Erythroblast (primary cell): ENCODE measurements around the gene ZNF428.
A peak's percentile ranks its signal among the peaks of the same experiment; 100 is the strongest.
"Not testable (repeated sequence)": the region's sequence is repeated elsewhere in the genome, so short reads cannot be mapped to it uniquely, and the experiment has no call there.

Experiments used
- DNase-seq, 2 experiments: peaks; one replicate each; lab custom pipeline; 2025; lab: John Stamatoyannopoulos, UW
- GATA1 ChIP-seq: IDR thresholded peaks from 2 replicates; pipeline ENCODE4 v1.6.1; 2011; ENCODE audit warnings: low read depth, mild to moderate bottlenecking, control low read depth, low read length, moderate library complexity
- POLR2A ChIP-seq: IDR thresholded peaks from 2 replicates; pipeline ENCODE4 v1.6.1; 2011; ENCODE audit warnings: mild to moderate bottlenecking, low read length

Gene ZNF428, protein sequence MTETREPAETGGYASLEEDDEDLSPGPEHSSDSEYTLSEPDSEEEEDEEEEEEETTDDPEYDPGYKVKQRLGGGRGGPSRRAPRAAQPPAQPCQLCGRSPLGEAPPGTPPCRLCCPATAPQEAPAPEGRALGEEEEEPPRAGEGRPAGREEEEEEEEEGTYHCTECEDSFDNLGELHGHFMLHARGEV

DNA sequence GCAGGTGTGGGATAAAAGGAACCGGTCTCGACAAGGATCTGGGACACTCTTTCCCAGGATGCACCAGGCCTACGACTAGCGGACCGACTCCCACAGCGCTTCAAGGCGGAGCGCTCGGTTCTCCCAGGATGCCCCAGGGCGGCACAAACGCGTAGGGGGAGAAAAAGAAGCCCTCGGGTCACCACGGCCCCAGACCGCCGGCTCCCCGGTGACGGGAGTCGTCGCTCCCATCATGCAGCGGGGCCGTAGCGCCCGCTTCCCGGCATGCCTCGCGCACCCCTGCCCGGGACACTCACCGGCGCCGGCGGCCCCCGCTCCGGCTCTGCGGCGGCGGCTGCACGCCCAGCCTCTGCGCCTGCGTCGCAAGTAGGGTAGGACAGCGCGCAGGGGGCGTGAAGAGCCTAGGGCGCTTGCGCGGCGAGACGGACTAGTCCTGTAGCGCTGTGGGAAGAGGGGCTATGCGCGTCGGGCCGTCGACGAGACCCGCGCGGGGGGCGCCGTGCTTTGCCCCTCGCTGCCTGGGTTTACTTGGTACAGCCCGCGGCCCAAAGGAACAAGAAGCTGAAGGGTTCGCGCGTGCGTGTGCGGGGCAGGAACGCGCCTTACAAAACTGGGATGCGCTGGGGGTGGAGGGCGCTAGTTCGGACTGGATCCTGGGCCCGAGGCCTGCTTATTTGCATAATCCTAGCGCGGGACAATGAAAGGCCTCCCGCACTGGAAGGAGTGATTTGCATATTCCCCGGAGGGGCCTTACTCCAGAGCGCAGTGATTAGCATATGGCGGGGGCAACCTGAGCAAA lies at the start of gene ZNF428:
ZNF428 (minus strand) TSS at position 368 of the 799 bp plus-strand sequence. CDS start 5,325 bp downstream, outside the sequence.
- DNase-seq = peak; percentile 92 to 94
- TF ChIP-seq POLR2A (peak; percentile 97), GATA1 (no peak)

DNA sequence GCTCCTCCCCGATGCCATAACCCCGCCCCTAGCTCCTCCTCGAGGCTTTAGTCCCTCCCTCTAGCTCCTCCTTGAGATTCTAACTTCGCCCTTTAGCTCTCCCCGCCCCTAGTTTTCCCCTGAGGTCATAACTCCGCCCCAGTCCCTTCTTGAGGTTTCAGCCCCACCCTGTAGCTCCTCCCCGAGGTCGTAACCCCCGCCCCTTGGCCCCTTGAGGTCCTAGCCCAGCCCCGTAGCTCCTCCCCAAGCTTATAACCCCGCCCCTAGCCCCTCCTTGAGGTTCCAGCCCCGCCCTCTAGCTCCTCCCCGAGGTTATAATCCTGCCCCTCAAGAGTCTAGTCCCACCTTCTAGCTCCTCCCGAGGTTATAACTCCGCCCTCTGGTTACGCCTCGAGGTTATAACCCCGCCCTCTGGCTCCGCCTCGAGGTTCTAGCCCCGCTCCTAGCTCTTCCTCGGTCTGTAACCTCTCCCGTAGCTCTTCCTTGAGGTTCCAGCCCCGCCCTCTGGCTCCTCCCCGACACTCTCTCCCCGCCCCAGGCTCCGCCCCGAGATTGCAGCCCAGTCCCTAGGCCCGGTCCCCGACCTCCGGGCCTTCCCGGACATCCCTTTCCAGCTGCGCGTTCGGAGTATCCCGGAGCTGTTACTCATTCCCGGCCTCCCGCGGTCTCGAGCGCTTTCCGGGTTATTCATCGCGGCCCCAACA lies 49.1 kb upstream of the ZNF428 start:
- no peak for TF ChIP-seq GATA1
- no peak for TF ChIP-seq POLR2A
- peak; percentile 99 to 100 for DNase-seq

DNA sequence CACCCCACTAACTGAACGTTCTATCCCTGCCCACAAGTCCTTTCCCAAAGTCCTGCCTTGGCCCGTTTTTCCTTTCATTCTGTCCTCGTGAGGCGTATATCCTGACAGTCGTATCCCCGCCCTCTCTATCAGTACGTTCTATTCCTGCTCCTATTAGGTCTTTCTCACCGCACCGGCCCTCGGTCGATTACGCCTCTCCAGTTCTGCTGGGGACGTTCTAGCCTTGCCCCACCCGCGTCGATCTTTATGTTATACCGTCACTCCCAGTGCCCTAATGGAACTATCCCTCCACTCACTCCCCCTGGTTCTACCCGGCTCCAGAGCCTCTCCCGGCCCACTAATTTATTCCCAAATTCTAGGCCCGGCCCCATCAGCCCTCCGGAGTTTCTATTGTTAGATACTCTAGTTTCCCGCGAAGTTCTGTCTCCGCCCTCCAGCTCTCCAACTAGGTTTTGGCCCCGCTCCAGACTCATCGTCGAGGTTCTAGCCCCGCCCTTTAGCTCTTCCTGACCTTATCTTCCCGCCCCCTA lies 48.5 kb upstream of the ZNF428 start:
- TF ChIP-seq GATA1 = no peak
- TF ChIP-seq POLR2A = peak; percentile 10
- DNase-seq = peak in 1 of 2 experiments; percentile 87

DNA sequence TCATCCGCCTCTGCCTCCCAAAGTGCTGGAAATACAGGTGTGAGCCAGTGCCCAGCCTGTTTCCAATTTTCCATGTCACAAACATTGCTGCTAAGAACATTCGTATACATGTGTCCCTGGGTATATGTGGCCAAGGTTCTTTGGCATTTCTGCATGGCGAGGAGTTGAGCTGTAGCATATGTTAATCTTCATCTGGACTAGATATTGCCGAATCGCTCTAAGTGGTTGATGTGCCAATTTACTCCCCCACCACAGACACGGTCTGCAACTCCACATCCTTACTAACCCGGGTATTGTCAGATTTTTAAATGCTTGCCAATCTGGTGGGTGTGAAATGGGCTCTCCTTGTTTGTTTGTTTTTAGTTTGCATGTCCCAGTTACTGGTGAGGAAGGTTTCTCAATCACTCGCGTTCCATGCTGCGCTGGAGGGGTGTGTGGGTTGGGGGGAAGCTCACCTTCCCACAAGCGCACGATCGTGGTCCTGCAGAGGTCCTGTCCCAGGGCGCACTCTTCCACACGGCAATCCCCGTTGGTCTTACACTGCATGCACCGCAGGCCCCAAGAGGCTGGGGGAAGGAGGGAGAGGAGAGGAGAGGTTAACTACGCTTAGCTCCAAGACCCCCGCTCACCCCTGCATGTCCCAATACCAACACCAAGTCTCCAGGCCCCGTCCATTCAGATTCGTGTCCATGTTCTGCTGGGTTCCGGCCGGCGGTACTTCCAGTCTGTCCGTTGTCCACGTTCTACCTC lies 47.9 kb upstream of the ZNF428 start:
- peak; percentile 36 to 39 for DNase-seq
- no peak for TF ChIP-seq POLR2A
- no peak for TF ChIP-seq GATA1

DNA sequence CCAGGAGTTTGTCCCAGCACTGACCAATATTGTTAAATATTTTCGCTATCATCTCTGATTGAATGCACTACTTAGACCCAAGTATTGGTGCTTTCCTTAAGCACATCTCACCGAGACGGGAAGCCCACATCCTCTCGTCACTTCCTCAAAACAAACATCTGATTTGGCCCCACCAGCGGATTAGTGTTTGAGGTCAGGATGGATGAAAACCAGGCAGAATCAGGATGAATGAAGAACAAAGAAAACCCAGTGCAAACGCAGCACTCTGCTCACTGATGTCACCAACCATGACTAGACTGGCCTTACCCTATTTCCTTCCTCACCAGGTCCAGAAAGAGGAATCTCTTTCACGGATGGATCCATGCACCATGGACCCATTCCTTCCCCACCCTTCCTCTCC lies 44.6 kb upstream of the ZNF428 start:
- no peak for DNase-seq
- TF ChIP-seq GATA1 (no peak), POLR2A (no peak)

DNA sequence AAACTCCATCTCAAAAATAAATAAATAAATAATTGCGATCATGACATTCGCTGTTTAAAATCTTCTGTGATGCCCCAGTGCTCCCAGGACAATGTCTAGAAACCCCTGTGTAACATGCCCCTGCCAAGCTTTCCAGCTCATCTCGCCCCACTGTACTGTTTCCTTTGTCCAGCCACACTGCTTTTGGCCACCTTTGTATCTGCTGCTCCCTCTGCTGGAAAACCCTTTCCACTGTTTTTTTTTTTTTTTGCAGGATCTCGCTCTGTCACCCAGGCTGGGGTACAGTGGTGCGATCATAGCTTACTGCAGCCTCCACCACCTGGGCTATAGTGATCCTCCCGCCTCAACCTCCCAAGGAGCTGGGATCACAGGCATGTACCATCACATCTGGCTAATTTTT lies 43.1 kb upstream of the ZNF428 start:
- DNase-seq = peak; percentile 12 to 25
- TF ChIP-seq GATA1 = no peak
- no peak for TF ChIP-seq POLR2A

DNA sequence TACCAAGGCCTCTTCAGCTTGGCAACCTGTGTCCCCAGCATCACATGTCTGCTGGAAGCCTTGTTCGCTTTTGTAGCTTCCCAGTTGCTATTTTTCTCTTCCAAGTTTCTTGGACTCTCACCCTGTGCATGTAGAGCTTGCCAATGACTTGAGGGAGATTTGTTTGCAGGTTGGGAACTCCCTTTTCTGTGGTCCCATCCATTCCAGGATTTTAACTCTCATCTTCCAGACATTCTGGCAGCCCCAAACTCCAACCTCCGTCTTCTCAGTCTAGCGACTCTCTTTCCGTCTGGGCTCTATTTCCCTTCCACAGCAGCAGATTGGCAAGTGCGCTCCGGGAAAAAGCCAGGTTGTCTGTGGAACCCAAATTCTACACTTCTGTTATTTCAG lies 41.5 kb upstream of the ZNF428 start:
- TF ChIP-seq POLR2A (no peak), GATA1 (no peak)
- no peak for DNase-seq

DNA sequence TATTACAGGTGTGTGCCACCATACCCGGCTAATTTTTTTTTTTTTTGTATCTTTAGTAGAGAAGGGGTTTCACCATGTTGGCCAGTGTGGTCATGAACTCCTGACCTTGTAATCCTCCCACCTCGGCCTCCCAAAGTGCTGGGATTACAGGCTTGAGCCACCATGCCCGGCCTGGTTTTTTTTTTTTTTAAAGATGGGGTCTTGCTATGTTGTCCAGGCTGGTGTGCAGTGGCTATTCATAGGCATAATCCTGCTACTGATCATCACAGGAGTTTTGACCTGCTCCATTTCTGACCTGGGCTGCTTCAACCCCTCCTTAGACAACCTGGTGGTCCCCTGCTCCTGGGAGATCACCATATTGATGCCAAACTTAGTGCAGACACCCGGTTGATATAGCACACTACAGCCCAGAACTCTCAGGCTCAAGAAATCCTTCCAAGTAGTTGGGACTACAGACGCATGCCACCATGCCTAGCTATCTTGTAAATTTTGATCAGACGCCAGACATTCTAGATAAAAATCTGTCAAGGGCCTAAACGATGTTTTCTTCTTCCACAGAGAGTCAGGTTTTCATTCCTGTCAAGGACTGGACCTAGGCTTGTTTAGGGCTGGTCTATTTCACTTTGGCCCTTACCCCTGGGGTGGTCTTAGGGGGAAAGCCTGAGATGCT lies 41.0 kb upstream of the ZNF428 start:
- no peak for DNase-seq
- TF ChIP-seq POLR2A (no peak), GATA1 (no peak)

DNA sequence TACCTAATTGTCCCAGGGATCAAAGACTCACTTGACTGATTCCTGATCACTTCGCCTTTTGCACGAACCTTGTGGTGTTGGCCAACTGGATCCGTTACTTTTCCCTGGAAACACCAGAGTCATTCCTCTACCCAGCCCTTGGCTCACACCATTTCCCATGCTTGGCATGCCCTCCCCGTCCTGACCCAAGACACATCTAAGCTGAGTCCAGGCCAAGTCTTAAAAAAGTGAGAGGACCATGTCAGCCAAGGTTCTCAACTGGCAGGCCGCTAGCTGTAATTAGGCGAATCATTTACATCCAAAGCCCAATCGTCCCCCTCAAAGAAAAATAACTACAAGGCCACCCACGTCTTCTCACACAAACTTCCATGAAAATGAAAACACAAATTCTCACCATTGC lies 39.1 kb upstream of the ZNF428 start:
- no peak for DNase-seq
- TF ChIP-seq GATA1 (no peak), POLR2A (no peak)

DNA sequence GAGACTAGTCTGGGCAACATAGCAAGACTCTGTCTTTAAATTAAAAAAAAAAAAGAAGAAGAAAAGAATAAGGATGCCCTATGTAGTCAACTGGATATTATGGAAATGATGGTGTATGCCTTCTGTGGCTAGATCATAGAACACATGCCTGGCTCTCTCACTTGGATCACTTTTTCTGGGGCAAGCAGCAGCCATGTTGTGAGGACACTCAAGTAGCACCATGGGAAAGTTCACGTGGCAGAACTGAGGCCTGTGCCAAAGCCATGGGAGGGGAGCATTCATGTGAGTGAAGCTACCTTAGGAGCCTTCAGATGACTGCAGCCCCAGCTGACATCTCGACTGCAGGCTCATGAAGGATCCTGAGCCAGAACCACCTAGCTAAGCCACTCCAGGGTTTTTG lies 38.6 kb upstream of the ZNF428 start:
- TF ChIP-seq GATA1 (no peak), POLR2A (no peak)
- no peak for DNase-seq

DNA sequence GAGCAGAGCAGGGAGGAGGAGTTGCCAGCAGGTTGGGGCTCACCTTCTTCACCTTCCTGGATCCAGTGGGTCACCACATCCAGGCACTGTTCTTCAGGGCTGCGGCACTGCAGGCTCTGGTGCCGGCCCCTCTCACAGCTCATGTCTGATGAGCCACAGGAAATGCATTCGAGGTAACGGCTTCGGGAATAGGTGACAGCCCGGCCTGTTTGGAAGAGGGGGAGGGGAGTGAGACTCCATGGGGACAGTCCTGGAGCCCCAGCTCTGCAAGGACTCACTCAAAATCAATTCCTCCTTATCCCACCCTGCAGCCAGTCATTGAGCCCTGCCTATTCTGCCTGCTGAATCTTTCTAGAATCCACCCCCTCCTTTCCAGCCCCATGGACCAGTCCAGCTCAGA lies 37.0 kb upstream of the ZNF428 start:
- no peak for TF ChIP-seq GATA1
- no peak for TF ChIP-seq POLR2A
- DNase-seq = no peak

DNA sequence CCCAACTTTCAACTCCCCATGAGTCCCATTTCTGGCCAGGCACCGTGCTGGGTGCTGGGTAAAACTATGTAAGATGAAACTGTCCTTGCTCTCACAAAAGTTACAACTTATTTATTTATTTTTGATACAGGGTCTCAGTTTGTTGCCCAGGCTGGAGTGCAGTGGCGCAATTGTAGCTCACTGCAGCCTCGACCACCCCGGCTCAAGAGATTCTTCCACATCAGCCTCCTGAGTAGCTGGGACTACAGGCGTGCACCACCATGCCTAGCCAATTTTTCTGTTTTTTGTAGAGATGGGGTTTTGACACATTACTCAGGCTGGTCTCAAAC lies 33.1 kb upstream of the ZNF428 start:
- TF ChIP-seq GATA1 (no peak), POLR2A (no peak)
- no peak for DNase-seq

DNA sequence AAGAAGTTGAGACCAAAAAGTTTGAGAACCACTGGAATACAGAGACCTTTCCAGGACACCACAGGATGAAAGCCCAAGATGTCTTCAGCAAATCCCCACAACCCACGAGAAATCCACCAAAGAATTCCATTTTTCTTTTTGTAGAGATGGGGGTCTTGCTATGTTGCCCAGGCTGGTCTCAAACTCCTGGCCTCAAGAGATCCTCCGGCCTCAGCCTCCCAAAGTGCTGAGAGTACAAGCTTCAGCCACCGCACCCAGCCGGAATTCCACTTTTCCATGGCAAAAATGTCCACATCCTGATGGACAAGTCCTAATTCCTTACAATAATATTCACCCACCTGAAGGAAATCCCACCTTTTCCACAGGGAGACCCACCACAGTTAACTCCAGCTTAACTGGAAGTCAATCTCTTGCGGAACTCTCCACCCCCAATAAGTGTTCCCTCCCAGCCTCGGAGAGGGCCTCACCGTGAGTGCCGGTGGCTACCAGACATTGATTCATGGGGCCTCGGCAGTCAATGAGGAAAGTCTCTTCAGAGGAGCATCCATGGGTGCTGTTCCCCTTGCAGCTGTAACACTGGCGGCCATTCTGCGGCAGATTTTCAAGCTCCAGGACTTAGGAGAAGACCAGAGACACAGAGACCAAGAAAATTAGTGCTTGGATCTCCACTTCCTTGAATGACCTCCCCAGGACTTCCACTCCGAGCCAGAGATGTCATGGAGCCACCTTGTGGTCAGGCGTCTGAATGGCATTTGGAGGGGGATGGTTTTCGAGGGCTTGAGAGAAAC lies 32.5 kb upstream of the ZNF428 start:
- TF ChIP-seq POLR2A = no peak
- TF ChIP-seq GATA1 = no peak
- DNase-seq = peak; percentile 71 to 77

DNA sequence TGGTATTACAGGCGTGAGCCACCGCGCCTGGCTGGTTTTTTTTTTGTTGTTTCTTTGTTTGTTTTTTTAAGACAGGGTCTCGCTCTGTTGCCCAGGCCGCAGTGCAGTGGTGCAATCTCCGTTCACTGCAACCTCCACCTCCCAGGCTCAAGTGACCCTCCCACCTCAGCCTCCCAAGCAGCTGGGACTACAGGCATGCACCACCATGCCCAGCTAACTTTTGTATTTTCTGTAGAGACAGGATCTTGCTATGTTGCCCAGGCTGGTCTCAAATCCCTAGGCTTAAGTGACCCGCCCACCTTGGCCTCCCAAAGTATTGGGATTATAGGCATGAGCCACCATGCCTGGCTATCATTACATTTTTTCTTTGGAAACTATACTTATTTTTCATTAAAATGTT lies 30.8 kb upstream of the ZNF428 start:
- DNase-seq = not testable (repeated sequence)
